ENCODE data around the gene CAMTA1.

DNA sequence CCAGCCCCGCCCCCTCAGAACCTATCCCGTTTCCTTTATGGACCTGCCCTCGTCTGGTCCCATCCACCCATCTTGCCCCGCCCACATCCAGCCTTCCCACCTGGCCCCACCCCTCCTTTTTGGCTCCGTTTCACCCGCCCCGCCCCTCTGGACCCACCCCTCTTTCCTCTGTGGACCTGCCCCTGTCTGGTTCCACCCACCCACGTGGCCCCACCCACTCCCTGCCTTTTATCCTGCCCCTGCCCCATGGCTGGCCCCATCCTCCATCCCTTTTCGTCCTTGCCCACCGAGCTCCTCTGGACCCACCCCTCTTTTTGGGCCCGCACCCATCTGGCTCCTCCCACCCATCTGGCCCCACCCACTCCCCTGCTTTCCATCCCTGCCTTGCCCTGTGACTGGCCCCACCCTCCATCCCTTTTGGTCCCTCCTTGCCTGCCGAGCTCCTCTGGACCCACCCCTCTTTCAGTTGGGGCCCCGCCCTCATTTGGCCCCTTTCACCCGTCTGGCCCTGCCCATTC is 177.3 kb downstream of the CAMTA1 start:
- TF ChIP-seq, protein P1, sequence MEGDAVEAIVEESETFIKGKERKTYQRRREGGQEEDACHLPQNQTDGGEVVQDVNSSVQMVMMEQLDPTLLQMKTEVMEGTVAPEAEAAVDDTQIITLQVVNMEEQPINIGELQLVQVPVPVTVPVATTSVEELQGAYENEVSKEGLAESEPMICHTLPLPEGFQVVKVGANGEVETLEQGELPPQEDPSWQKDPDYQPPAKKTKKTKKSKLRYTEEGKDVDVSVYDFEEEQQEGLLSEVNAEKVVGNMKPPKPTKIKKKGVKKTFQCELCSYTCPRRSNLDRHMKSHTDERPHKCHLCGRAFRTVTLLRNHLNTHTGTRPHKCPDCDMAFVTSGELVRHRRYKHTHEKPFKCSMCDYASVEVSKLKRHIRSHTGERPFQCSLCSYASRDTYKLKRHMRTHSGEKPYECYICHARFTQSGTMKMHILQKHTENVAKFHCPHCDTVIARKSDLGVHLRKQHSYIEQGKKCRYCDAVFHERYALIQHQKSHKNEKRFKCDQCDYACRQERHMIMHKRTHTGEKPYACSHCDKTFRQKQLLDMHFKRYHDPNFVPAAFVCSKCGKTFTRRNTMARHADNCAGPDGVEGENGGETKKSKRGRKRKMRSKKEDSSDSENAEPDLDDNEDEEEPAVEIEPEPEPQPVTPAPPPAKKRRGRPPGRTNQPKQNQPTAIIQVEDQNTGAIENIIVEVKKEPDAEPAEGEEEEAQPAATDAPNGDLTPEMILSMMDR (conservative IDR thresholded peaks at IDR 0.05; ENCODE audit: low read length) = no peak
- no peak for TF ChIP-seq EZH2phosphoT487 (IDR thresholded peaks at IDR 0.05; ENCODE audit: borderline replicate concordance, low read depth, low read length)
